ENCODE measurements around the gene C1orf74.
A peak's percentile ranks its signal among the peaks of the same experiment; 100 is the strongest.

Gene C1orf74

GRCh38 chr1:209774592-209774991 is 9.8 kb downstream of the C1orf74 start:
- TF ChIP-seq, protein P1, sequence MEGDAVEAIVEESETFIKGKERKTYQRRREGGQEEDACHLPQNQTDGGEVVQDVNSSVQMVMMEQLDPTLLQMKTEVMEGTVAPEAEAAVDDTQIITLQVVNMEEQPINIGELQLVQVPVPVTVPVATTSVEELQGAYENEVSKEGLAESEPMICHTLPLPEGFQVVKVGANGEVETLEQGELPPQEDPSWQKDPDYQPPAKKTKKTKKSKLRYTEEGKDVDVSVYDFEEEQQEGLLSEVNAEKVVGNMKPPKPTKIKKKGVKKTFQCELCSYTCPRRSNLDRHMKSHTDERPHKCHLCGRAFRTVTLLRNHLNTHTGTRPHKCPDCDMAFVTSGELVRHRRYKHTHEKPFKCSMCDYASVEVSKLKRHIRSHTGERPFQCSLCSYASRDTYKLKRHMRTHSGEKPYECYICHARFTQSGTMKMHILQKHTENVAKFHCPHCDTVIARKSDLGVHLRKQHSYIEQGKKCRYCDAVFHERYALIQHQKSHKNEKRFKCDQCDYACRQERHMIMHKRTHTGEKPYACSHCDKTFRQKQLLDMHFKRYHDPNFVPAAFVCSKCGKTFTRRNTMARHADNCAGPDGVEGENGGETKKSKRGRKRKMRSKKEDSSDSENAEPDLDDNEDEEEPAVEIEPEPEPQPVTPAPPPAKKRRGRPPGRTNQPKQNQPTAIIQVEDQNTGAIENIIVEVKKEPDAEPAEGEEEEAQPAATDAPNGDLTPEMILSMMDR (IDR thresholded peaks at IDR 0.05; ENCODE audit: insufficient read depth, low read length, poor library complexity, severe bottlenecking), result no peak
- no peaks in the 10 kb centered on the region for H3K27me3 ChIP-seq (replicated peaks; ENCODE audit: control insufficient read depth, insufficient read depth, low read length)
- no peak overlapping the region for H3K4me3 ChIP-seq (replicated peaks; ENCODE audit: low read depth, low read length)
- DNase-seq (ENCODE audit: extremely low read depth, insufficient read length), result no peak
- peaks cover 26% of the 10 kb centered on the region for H3K36me3 ChIP-seq (ENCODE audit: control insufficient read depth, insufficient read depth, low read length)

DNA sequence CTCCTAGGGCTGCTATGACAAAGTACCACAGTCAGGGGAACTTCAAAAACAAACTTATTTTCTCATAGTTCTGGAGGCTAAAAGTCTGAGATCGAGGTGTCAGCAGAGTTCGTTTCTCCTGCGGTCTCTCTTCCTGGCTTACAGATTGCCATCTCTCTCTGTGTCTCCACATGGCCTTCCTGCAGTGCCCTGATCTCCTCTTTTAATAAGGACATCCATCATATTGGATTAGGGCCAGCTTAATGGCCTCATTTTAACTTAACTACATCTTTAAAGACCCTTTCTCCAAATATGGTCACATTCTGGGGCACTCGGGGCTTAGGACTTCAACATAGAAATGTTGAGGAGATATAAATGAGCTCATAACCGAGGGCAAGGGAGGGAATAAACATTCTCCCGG is 12.2 kb downstream of the C1orf74 start:
- TF ChIP-seq, protein P1 (IDR thresholded peaks at IDR 0.05; ENCODE audit: insufficient read depth, low read length, poor library complexity, severe bottlenecking), result no peak
- DNase-seq (ENCODE audit: extremely low read depth, insufficient read length), result no peak
- Histone ChIP-seq H3K36me3 (ENCODE audit: control insufficient read depth, insufficient read depth, low read length) (peaks cover 12% of the 10 kb centered on the region), H3K27me3 (replicated peaks; ENCODE audit: control insufficient read depth, insufficient read depth, low read length) (no peaks in the 10 kb centered on the region), H3K4me3 (replicated peaks; ENCODE audit: low read depth, low read length) (no peak overlapping the region)

- Histone ChIP-seq H3K36me3 (ENCODE audit: control insufficient read depth, insufficient read depth, low read length) (peaks cover 9% of the 10 kb centered on the region), H3K27me3 (replicated peaks; ENCODE audit: control insufficient read depth, insufficient read depth, low read length) (no peaks in the 10 kb centered on the region), H3K4me3 (replicated peaks; ENCODE audit: low read depth, low read length) (peak overlapping the region; percentile 66)
- TF ChIP-seq, protein P1 (IDR thresholded peaks at IDR 0.05; ENCODE audit: insufficient read depth, low read length, poor library complexity, severe bottlenecking), result no peak
- no peak for DNase-seq (ENCODE audit: extremely low read depth, insufficient read length)
These were observed 13.5 kb downstream of the C1orf74 start for GRCh38 chr1:209770636-209771415.

DNA sequence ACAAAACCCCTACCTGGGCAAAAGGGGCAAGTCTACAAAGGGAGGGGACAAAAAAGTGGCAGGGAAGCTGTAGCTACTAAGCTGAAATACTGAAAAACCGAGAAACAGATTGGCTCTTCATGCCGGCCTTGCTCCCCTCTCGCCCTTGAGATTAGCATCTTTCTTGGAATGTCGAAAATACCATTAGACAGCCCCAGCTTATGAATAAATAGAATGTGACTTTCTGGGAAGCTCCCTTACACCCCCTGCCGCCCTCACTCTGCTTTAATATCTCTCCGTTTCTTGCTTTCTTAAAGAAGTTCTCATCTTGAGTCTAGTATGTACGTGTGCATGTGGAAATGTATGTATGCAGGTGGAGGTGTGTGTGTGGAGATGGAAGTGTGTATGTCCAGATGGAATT is 14.4 kb downstream of the C1orf74 start:
- Histone ChIP-seq H3K36me3 (ENCODE audit: control insufficient read depth, insufficient read depth, low read length) (peaks cover 3% of the 10 kb centered on the region), H3K27me3 (replicated peaks; ENCODE audit: control insufficient read depth, insufficient read depth, low read length) (no peaks in the 10 kb centered on the region), H3K4me3 (replicated peaks; ENCODE audit: low read depth, low read length) (peak overlapping the region; percentile 66)
- TF ChIP-seq, protein P1 (IDR thresholded peaks at IDR 0.05; ENCODE audit: insufficient read depth, low read length, poor library complexity, severe bottlenecking), result no peak
- DNase-seq (ENCODE audit: extremely low read depth, insufficient read length), result no peak

DNA sequence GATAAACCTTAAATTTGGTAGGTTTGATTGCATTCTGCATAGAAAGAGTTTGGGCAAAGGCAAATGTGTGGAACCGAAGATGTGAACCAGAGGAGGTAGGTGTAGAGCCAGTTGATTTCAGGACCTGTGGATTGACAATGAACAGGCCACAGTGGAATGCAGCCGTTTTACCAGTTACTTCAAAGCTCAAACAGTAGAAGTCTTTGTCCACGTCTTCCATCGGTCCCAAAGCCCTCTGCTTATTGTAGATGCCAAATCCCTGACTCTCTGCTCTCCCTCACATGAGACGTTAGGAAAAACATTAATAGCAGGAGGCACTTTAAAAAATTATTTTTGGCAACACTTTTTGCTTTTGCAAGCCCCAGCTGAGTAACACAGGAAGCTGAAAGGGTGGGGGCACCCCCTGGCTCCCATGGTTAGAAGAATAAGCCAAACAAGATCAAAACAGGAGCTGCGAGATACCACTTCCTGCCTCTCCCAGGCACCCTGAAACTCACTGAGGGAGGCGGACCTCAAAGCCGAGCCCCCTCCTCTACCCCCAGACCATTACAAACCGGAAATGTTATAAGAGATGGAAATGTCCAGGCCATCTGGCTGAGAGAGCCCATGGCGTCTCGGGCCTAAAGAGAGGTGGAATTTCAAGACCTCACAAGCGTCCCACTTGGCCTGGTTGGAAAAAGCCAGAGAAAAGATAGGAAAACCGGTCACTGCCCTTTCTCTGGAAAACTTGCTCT is 15.0 kb downstream of the C1orf74 start:
- Histone ChIP-seq H3K27me3 (replicated peaks; ENCODE audit: control insufficient read depth, insufficient read depth, low read length) (no peaks in the 10 kb centered on the region), H3K4me3 (replicated peaks; ENCODE audit: low read depth, low read length) (peak overlapping the region; percentile 66), H3K36me3 (ENCODE audit: control insufficient read depth, insufficient read depth, low read length) (peaks cover 3% of the 10 kb centered on the region)
- TF ChIP-seq, protein P1 (IDR thresholded peaks at IDR 0.05; ENCODE audit: insufficient read depth, low read length, poor library complexity, severe bottlenecking), result no peak
- DNase-seq (ENCODE audit: extremely low read depth, insufficient read length), result peak; percentile 48

Measured in GM06990 (cell line).